Panc1 (cell line): Measurements from ENCODE around the gene CYP2S1. TPM values are rescaled to one million over a fixed set of nuclear protein-coding genes. Genes with fewer than 3 reads are reported as not detected.

ENCODE experiments used
- ATAC-seq: fragments of 200-7000 bp; cut with Tn5 transposase; 2 replicates; pipeline ENCODE4 v1.9.1; 2020; ENCODE audit warnings: mild to moderate bottlenecking, moderate library complexity
- BruUV-seq: library from RNA; stranded (reverse); fragments of 400-500 nt; replicated peaks from 2 replicates; lab custom pipeline; 2021; lab: Mats Ljungman, UMichigan
- CTCF ChIA-PET: fragments of 300-600 bp; sonication (Branson Sonifier 250); formaldehyde crosslinking; loops from one replicate; lab custom pipeline; 2022; ENCODE audit warnings: antibody characterized with exemption; lab: Charles Lee
- POLR2A ChIA-PET: fragments of 300-600 bp; sonication (Branson Sonifier 250); formaldehyde crosslinking; loops from one replicate; lab custom pipeline; 2022; ENCODE audit warnings: antibody characterized with exemption; lab: Charles Lee
- DNase-seq: peaks from one replicate; pipeline ENCODE4 v3.0.0-alpha.2; 2010; ENCODE audit warnings: low read depth, low spot score
- H3K27ac ChIP-seq: 2 replicates; pipeline ENCODE4 v1.5.1; 2011; ENCODE audit warnings: mild to moderate bottlenecking, low read length, inconsistent platforms
- H3K27me3 ChIP-seq: fragments of 200-500 bp; sonication (Bioruptor generic); 2 replicates; pipeline ENCODE4 v1.6.0; 2014; ENCODE audit warnings: low read length, inconsistent platforms; ENCODE audit not compliant: control insufficient read depth, insufficient read depth
- H3K36me3 ChIP-seq: fragments of 200-500 bp; sonication (Bioruptor generic); 2 replicates; pipeline ENCODE4 v1.5.1; 2014; ENCODE audit warnings: inconsistent platforms, mild to moderate bottlenecking, low read length, moderate library complexity; ENCODE audit not compliant: control insufficient read depth, insufficient read depth
- H3K4me1 ChIP-seq: 2 replicates; pipeline ENCODE4 v1.5.1; 2011; ENCODE audit warnings: inconsistent platforms, mild to moderate bottlenecking, low read length, moderate library complexity; ENCODE audit not compliant: control insufficient read depth, insufficient read depth
- H3K4me3 ChIP-seq, 2 experiments: 2 replicates each; pipeline ENCODE4 v1.5.1; 2011 to 2012; ENCODE audit warnings: low read depth in 2 of 2, low read length in 2 of 2, mild to moderate bottlenecking in 2 of 2, inconsistent platforms in 1 of 2, moderate library complexity in 1 of 2
- H3K9me3 ChIP-seq: fragments of 200-500 bp; sonication (Bioruptor generic); 2 replicates; pipeline ENCODE4 v1.5.1; 2014; ENCODE audit warnings: low read depth, mild to moderate bottlenecking, inconsistent platforms, low read length, moderate library complexity; ENCODE audit not compliant: control insufficient read depth, insufficient read depth
- CTCF ChIP-seq: fragments of 450-650 bp; IDR thresholded peaks from 2 replicates; pipeline ENCODE4 v1.5.1; 2017; ENCODE audit warnings: mild to moderate bottlenecking
- POLR2AphosphoS5 ChIP-seq: IDR thresholded peaks from 2 replicates; pipeline ENCODE4 v1.6.1; 2012; ENCODE audit warnings: mild to moderate bottlenecking, low read depth, low read length, moderate library complexity
- REST ChIP-seq, 2 experiments: IDR thresholded peaks; 2 replicates each; pipeline ENCODE4 v1.6.1; 2011 to 2012; ENCODE audit warnings: low read depth in 2 of 2, control low read depth in 1 of 2, low read length in 1 of 2, mild to moderate bottlenecking in 1 of 2, moderate library complexity in 1 of 2; ENCODE audit not compliant: insufficient read depth in 1 of 2
- SIN3A ChIP-seq: IDR thresholded peaks from 2 replicates; pipeline ENCODE4 v1.6.1; 2012; ENCODE audit warnings: low read depth, mild to moderate bottlenecking, low read length, moderate library complexity, borderline replicate concordance; ENCODE audit not compliant: insufficient read depth
- TCF7L2 ChIP-seq: IDR thresholded peaks from 2 replicates; pipeline ENCODE4 v1.6.1; 2011; ENCODE audit warnings: mild to moderate bottlenecking, low read depth, low read length, inconsistent platforms
- in situ Hi-C: cut with HindIII; loops from 2 replicates; pipeline ENCODE4 v1.10.0; 2016; ENCODE audit warnings: low sequenced_read_pairs, low pct_unique_long_range_greater_than_20kb
- intact Hi-C: fragments of 100-400 bp; cut with micrococcal nuclease; formaldehyde crosslinking; loops from one replicate; pipeline ENCODE4 v1.10.0; 2022; ENCODE audit not compliant: unreplicated experiment
- total RNA-seq: library from RNA; stranded (reverse); gene quantifications from one replicate; pipeline ENCODE4 v1.2.1, GENCODE V29; 2021; ENCODE audit not compliant: unreplicated experiment

The CYP2S1 gene
- total RNA-seq, 1 experiment from 2014 or later, result 8.5 TPM

DNA sequence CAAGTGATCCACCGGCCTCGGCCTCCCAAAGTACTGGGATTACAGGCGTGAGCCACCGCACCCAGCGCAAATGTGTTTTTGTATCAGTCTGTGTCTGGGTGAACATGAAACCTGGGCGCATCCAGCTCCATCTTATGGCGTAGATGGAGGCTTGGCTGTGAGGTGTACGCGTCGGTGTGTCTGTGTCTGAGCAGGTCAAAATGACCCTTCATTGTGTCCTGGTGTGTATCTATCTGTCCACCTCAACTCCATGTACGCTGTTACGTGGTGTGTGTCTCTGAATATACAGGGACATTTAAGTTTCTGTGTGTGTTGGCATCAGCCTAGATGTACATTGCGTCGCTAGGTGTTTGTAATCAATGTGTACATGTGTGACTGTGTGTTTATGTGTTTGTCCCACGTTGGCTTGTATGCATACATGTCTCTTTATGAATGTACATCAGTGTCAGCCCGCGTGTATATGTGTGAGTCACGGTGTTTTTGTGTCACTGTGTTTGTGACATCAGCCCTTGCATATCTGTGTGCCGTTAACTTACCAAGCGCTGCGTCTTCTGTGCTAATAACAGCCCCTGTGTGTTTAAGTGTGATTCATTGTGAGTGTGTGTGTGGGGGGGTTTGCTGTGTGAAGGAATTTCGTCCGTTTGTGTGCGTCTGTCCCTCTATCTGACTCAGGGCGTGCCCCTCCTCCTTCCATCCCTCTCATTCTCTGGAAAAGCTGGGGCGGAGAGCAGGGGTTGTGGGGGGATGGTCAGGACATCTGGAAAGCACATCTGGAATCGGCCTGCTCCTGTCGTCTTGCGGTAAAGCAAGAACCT lies 32.4 kb downstream of the CYP2S1 start:
- no TSS peak for BruUV-seq
- H3K27ac ChIP-seq, result peak overlapping the region; percentile 84
- H3K4me1 ChIP-seq, result peaks cover 35% of the 10 kb centered on the region
- H3K36me3 ChIP-seq, result no peaks in the 10 kb centered on the region; the same call in 1 of the 2 replicates
- CTCF ChIA-PET, result no interaction called here
- ATAC-seq, result peak; percentile 78
- intact Hi-C loops, result no loop called here
- DNase-seq, result peak; percentile 95
- TF ChIP-seq TCF7L2, result no peak
- TF ChIP-seq CTCF, result no peak
- TF ChIP-seq POLR2AphosphoS5, result peak; percentile 58; the same call in 1 of the 2 replicates
- TF ChIP-seq REST (IDR thresholded peaks at IDR 0.05; ENCODE audit: insufficient read depth in 1 of 2, low read depth in 2 of 2, low read length in 1 of 2), result no peak
- TF ChIP-seq SIN3A, result peak; percentile 80; the same call in 1 of the 2 replicates
- no peaks in the 10 kb centered on the region for H3K27me3 ChIP-seq
- no peaks in the 10 kb centered on the region for H3K9me3 ChIP-seq
- in situ Hi-C loops, result no loop called here
- POLR2A ChIA-PET, result no interaction called here
- peak overlapping the region; percentile 24 to 25 for H3K4me3 ChIP-seq

- H3K36me3 ChIP-seq, result no peaks in the 10 kb centered on the region; the same call in 1 of the 2 replicates
- H3K27me3 ChIP-seq, result no peaks in the 10 kb centered on the region
- in situ Hi-C loops, result no loop called here
- H3K27ac ChIP-seq, result peak overlapping the region; percentile 84
- POLR2A ChIA-PET, result no interaction called here
- no peak for DNase-seq
- TF ChIP-seq TCF7L2 (no peak), CTCF (no peak), SIN3A (peak; percentile 7; the same call in 1 of the 2 replicates), POLR2AphosphoS5 (no peak; the same call in 1 of the 2 replicates), REST (IDR thresholded peaks at IDR 0.05; ENCODE audit: insufficient read depth in 1 of 2, low read depth in 2 of 2, low read length in 1 of 2) (no peak)
- intact Hi-C loops, result no loop called here
- peak; percentile 80 for ATAC-seq
- no TSS peak for BruUV-seq
- peak overlapping the region; percentile 24 to 32 for H3K4me3 ChIP-seq
- peaks cover 31% of the 10 kb centered on the region for H3K4me1 ChIP-seq
- CTCF ChIA-PET, result no interaction called here
- no peaks in the 10 kb centered on the region for H3K9me3 ChIP-seq
Observed at GRCh38 chr19:41226053-41226873, 33.2 kb downstream of the CYP2S1 start.
